GM13976 (cell line): ENCODE results near the gene MST1.
"Not testable (repeated sequence)": the region's sequence is repeated elsewhere in the genome, so short reads cannot be mapped to it uniquely, and the experiment has no call there.

ENCODE experiments used
- DNase-seq: peaks from one replicate; pipeline ENCODE4 v3.0.0; 2012; ENCODE audit warnings: low spot score
- in situ Hi-C: fragments of 300-500 bp; cut with MboI; formaldehyde crosslinking; loops from one replicate; pipeline ENCODE4 v1.12.0; 2022; ENCODE audit warnings: low sequenced_read_pairs, mixed read lengths, inconsistent platforms; ENCODE audit not compliant: unreplicated experiment
- TF ChIP-seq, protein P1 (sequence below): IDR thresholded peaks from 2 replicates; pipeline ENCODE4 v1.5.1; 2012; ENCODE audit warnings: borderline replicate concordance, mild to moderate bottlenecking; ENCODE audit not compliant: insufficient read depth; ENCODE audit errors: extremely low read depth, missing control alignments, control extremely low read depth

The MST1 gene

DNA sequence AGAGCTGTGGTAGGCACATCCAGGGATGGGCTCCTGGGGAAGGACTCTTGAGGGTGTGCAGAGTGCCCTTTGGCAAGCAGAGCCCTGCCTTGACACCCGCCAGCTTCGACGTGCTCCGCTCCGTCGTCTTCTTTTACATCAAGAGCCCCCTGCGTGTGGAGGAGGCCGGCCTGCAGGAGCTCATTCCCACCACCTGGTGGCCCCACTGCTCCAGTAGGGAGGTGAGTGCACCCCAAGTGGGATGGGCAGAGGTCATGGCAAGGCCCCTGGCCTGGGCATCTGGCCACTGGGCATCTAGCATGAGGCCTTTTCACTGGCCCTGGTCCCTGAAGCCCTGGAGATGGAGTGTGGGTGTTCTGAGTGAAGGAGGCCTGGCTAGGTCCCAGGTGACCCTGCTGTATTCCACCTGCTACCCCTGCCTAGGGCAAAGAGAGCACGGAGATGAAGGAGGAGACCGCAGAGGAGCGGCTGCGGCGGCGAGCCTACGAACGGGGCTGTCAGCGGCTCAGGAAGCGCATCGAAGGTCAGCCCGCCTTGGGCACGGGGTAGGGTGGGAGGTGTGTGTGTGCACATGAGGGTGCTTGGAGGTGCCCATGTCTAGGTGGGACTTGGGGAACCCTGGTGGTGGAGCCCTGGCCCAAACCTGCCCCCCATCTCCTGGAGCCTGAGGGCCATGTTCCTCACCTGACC, 12.3 kb upstream of the MST1 start:
- DNase-seq = no peak
- in situ Hi-C loops = no loop called here
- TF ChIP-seq, protein P1, sequence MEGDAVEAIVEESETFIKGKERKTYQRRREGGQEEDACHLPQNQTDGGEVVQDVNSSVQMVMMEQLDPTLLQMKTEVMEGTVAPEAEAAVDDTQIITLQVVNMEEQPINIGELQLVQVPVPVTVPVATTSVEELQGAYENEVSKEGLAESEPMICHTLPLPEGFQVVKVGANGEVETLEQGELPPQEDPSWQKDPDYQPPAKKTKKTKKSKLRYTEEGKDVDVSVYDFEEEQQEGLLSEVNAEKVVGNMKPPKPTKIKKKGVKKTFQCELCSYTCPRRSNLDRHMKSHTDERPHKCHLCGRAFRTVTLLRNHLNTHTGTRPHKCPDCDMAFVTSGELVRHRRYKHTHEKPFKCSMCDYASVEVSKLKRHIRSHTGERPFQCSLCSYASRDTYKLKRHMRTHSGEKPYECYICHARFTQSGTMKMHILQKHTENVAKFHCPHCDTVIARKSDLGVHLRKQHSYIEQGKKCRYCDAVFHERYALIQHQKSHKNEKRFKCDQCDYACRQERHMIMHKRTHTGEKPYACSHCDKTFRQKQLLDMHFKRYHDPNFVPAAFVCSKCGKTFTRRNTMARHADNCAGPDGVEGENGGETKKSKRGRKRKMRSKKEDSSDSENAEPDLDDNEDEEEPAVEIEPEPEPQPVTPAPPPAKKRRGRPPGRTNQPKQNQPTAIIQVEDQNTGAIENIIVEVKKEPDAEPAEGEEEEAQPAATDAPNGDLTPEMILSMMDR = no peak

DNA sequence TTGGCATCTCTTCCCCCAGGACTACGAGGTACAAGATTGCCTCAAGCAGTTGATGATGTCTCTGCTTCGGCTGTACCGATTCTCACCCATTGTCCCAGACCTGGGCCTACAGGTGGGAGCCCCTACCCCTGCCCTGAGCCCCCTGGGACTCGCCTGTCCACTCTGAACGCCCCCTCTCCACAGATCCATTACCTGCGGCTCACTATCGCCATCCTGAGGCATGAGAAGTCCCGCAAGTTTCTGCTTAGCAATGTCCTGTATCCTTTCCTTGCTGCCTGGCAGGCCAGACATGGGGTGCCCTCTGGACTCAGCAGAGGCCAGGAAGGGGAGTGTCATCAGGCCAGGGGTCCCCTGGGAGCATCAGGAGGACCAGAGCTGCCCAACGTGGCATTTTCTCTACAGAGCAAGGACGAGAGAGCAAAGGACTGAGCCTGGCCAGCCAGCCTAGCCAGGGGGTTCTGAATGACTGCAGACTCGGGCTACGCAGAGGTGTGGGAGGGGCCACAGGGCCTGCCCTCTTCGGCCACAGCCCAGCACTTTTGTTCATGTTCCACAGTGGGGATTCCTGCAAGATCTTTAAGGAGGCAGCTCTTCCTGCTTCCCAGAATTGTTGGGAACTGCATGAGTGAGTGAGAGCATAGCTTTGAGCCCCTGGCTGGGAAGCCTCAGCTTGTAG, 11.3 kb upstream of the MST1 start:
- in situ Hi-C loops = no loop called here
- DNase-seq = no peak
- TF ChIP-seq, protein P1 = no peak

DNA sequence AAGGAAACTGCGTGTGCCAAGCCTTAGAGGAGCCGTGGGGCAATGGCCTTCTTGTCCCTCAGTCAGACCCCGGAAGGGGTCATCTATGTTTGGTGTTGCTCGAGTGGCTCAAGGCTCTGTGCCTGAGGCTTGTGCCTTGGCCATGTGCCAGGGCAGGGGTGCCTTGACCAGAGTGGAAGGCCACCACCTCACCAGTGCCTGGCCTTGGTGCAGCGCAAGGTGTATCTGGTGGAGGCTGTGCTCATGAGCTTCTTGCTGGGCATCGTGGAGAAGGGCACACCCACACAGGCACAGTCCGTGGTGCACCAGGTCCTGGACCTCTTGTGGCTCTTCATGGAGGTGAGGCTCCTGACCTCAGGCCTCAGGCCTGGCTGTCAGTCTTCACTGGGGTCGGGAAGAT, 10.7 kb upstream of the MST1 start:
- DNase-seq = no peak
- in situ Hi-C loops = no loop called here
- TF ChIP-seq, protein P1 = no peak

DNA sequence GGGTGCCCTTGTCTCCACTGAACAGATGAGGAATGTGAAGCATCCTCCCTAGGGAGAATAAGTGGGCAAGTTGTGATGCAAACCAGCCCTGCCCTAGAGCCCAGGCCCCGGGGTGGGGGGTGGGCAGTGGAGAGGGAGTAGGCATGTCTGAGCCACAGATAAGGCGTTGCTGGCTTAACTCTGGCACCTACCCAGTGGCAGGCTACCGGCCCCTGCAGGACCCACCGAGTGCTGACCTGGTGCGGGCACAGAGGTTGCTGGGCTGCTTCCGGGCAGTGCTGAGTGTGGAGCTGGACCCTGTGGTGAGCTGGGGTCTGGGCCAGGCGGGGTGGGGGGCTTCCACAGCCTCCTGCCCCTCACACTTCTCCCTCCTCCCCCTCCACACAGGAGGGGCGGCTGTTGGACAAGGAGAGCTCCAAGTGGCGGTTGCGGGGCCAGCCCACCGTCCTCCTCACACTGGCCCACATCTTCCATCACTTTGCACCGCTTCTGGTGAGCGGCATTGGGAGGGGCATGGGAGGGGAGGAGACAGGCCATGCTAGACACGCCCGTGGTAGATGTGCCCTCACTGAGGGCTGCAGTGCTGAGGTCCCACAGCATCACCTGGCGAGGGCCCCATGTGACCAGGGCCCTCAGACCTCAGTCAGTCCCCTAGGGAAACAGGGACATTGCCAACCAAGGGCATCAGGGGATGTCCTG, 10.2 kb upstream of the MST1 start:
- TF ChIP-seq, protein P1 = no peak
- DNase-seq = no peak
- in situ Hi-C loops = no loop called here

DNA sequence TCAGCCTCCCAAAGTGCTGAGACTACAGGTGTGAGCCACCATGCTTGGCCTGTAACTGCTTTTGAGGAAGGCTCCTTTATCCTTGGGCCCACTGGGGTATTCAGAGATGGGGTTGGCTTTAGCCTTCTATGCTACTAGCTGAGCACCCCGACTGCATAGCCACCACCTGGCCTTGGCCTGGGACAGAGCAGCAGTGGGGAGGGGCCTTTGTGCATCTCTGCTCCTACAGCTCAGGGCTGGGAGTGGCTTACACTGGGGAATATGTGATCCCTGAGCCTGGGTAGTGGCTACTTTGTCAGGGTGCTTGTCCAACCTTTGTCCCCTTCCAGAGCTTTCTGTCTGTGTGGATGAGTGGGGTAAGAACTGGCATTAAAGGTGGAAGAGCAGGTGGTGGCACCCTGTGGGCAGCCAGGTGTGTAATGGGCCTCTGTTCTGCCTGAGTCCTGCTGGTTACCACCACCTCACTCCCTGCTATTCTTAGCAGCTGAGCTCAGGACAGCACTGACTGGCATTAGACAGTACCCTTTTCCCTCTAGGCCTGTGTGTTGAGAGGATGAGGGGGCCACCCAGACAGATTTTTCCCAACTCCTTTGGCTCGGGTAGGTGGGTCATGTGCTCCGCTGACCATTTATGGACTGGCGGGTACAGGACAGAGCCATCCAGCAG, 6.2 kb upstream of the MST1 start:
- in situ Hi-C loops, DNase-seq: not testable (repeated sequence)

DNA sequence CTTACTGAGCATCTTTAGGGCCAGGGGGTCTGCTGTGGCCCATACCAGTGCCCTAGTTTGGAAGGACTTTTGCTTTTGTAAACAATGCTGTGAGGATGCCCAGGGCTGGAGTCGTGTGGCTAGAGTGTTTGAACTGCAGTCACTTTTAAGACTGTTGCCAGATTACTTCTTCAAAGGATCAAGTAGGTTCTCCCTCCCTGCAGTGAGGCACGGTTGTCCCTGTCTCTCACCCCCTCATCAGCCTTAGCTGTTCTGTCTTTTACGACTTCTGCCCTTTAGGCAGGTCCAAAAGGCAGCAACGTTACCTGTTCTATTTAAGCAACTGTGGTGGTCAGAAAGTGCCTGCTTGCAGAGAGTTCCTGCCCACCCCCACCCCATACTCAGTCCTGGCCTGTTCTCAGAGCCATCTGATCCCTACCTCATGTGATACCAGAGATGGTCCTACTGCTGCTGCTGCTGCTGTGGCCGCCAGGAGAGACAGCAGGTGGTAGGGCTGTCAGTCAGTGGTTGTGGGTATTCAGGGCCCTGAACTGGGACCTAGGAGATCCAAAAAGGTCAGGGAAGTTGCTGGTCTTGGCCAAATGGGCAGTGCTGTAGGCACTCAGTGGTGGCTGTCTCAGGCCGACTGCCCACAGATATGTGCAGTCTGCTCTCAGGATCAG, 5.3 kb upstream of the MST1 start:
- DNase-seq, in situ Hi-C loops: not testable (repeated sequence)

DNA sequence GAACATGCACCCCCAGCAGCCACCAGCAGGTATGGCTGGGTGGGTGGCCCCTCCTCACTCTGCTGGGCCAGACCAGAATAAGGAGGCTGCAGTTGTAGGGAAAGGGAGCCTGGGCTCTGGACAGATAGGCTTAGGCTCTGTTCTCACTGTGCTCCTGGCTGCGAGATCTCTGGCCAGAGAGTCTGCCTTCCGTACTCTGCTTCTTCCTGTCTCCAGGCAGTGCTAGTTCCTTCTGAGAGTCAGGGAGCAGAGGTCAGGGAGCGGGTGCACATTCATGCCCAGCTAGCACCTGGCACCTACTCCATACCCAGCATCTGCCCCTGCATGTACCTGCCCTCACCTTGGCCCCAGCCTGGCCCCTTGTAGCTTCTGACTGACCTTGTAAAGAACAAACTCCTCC, 2.2 kb upstream of the MST1 start:
- in situ Hi-C loops, DNase-seq: not testable (repeated sequence)

DNA sequence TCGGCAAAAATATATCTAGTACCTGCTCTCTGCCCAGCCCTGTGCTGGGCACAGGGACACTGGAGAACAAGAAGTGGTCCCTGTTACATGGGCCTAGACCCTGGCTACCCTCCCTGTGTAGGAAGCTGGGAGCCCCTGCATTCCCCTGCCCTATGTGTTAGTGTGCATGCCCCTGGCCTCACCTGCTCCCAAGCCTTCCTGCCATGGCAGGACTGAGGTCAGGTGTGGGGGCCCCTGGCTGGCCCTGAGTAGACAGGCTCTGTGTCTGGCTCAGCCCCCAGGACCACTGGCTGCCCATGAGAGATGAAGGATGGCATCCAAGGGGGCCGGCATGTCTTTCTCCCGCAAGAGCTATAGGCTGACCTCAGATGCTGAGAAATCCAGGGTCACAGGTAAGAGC, 1.6 kb upstream of the MST1 start:
- in situ Hi-C loops = not testable (repeated sequence)

DNA sequence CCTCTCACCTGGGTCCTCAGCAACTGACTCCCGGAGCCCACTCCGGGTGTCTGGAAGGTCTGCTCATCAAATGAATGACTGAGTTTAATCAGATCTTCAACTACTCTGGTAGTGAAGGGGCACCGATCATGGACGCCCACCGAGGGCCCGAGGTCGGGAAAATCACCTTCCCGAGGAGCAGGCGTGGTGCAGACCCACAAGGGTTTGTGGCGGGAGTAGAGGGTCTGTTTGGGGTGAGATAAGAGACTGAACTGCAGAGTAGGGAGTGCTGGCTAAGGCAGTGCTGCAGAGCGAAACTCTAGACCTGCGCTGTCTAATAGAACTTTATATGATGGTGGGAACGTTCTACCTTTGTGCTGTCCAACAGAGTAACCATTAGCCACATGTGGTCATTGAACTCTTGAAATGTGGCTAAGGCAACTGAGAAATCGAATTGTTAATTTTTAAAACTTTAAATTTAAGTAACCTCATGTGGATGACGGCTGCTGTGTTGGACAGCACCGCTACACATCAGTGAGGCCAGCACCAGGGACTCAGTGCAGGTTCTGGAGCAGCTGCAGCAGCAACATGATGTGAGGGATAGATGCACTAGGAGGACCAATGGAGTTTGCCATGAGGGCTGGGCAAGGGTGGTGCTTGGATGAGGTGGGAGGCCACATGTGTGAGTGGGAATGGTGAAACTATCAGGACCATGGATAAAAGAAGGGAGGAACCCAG, 792 bp upstream of the MST1 start:
- DNase-seq, in situ Hi-C loops: not testable (repeated sequence)

More for the DNA sequence above, 1.6 kb upstream of the MST1 start:
- DNase-seq = not testable (repeated sequence)

DNA sequence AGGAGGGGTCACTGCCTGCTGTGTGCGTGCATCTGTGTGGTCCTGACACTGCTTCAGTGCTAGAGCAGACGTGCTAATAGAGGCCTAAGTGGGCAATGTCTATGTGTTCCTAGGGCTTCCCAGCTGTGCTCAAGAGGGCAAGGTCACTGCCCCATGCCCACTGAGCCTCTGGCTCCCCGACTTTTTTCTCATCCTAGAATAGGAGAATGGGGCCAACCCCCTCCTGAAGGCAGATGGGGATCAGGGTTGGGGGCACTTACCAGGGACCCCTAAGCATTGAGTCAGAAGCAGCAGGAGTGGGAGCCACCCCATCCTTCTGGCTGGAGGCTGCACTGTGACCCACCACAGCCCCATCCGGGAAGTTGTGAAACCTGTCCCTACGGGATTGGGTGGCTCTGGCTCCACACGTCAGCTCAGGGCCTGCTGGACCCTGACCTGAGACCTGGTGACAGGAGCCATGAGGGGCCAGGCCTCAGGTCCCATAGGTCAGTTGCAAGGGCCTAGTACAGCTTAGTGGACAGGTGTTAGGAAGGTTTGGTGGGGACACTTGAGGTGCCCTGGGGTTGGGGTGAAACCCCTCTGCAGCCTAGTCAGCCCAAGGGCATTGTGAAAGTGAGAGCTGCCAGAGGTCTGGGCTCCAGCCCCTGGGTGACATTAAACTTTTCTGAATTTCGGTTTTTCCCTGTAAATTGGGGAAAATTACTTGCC, 782 bp downstream of the MST1 start:
- DNase-seq, in situ Hi-C loops: not testable (repeated sequence)

DNA sequence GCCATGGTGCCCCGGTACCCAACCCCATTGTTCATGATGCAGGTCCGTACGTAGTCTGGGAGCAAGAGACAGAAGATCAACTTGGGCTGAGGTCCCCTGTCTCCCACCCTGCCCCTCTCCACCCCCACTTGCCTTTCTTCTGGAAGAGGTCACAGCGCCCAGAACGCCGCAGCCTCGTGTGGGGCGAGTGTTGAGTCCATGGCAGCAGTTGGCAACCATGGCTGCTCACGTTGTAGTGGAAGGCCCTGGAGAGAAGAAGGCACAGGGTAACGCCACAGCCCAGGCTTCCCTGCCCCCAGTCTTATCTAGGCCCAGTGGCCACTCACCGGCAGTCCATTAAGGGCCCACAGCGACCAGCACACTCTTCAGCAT, 1.9 kb downstream of the MST1 start:
- in situ Hi-C loops, DNase-seq: not testable (repeated sequence)
